ENCODE measurements around the gene TNPO3. TPM values are rescaled to one million over a fixed set of nuclear protein-coding genes. Genes with fewer than 3 reads are reported as not detected.

TNPO3 gene
- polyA plus RNA-seq, 1 donor from 2014 or later = 47.7 TPM

DNA sequence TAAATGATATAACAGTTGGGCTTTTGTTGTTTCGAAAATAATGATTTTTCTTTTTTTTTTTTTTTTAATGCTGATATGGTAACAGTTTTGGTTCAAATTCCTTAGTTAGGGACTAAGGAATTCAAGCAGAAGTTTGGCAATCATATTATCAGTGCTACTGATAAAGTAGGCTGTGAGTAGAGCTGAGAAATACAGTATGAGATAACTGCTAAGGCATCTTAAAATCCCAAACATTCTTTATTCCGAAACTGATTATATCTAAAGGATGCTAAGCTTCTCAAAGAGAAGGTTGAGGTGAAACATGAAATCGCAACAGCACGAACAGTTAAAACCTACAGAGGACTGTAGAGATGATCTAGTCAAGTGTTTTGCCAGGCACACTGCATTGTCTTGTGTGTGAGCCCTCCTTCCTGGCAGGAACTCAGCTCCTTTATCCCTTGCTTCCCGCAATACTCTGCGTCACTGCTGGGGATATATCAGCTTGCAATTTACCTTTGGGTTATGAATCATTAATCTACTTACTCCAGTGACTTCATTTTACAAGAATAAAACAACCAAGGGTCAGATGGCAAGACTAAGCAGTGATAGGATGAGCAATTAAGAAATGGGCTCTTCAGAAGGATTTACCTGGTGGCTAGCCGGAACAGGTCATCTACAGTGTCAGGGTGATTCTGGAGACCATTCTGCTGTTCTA lies 80.5 kb downstream of the TNPO3 start:
- no peaks in the 10 kb centered on the region for H3K79me2 ChIP-seq (replicated peaks; ENCODE audit: insufficient read depth, low read length)
- H4K20me1 ChIP-seq (ENCODE audit: insufficient read depth) = no peaks in the 10 kb centered on the region
- no peaks in the 10 kb centered on the region for H3K9me3 ChIP-seq (ENCODE audit: low read length)
- no peaks in the 10 kb centered on the region for H3K9me2 ChIP-seq (ENCODE audit: insufficient read depth, low read length)
- H3K9ac ChIP-seq (ENCODE audit: low read length) = no peak overlapping the region
- H3F3A ChIP-seq (ENCODE audit: insufficient read depth, low read length, poor library complexity, severe bottlenecking) = no peaks in the 10 kb centered on the region
- peaks cover 30% of the 10 kb centered on the region for H3K36me3 ChIP-seq (ENCODE audit: insufficient read depth, low read length)
- no peak overlapping the region for H3K27ac ChIP-seq (ENCODE audit: low read length)
- H3K4me2 ChIP-seq (ENCODE audit: low read length) = no peak overlapping the region
- no peaks in the 10 kb centered on the region for H3K27me3 ChIP-seq (ENCODE audit: insufficient read depth, low read depth, low read length)
- H3K4me3 ChIP-seq (ENCODE audit: low read length) = no peak overlapping the region
- no peak overlapping the region for H2AFZ ChIP-seq (ENCODE audit: low read depth, low read length)
- TF ChIP-seq TAF1 (IDR thresholded peaks at IDR 0.05; ENCODE audit: low read depth) = no peak
- no peak for TF ChIP-seq POLR2AphosphoS5 (IDR thresholded peaks at IDR 0.05)
- TF ChIP-seq, protein P1, sequence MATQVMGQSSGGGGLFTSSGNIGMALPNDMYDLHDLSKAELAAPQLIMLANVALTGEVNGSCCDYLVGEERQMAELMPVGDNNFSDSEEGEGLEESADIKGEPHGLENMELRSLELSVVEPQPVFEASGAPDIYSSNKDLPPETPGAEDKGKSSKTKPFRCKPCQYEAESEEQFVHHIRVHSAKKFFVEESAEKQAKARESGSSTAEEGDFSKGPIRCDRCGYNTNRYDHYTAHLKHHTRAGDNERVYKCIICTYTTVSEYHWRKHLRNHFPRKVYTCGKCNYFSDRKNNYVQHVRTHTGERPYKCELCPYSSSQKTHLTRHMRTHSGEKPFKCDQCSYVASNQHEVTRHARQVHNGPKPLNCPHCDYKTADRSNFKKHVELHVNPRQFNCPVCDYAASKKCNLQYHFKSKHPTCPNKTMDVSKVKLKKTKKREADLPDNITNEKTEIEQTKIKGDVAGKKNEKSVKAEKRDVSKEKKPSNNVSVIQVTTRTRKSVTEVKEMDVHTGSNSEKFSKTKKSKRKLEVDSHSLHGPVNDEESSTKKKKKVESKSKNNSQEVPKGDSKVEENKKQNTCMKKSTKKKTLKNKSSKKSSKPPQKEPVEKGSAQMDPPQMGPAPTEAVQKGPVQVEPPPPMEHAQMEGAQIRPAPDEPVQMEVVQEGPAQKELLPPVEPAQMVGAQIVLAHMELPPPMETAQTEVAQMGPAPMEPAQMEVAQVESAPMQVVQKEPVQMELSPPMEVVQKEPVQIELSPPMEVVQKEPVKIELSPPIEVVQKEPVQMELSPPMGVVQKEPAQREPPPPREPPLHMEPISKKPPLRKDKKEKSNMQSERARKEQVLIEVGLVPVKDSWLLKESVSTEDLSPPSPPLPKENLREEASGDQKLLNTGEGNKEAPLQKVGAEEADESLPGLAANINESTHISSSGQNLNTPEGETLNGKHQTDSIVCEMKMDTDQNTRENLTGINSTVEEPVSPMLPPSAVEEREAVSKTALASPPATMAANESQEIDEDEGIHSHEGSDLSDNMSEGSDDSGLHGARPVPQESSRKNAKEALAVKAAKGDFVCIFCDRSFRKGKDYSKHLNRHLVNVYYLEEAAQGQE (IDR thresholded peaks at IDR 0.05; ENCODE audit: borderline replicate concordance) = no peak
- TF ChIP-seq RAD21 (conservative IDR thresholded peaks at IDR 0.05) = no peak
- TF ChIP-seq EP300 (conservative IDR thresholded peaks at IDR 0.05; ENCODE audit: poor library complexity, severe bottlenecking) = no peak
- no peak for TF ChIP-seq MXI1 (conservative IDR thresholded peaks at IDR 0.05; ENCODE audit: poor library complexity, severe bottlenecking)
- TF ChIP-seq SMC3 (conservative IDR thresholded peaks at IDR 0.05; ENCODE audit: poor library complexity) = no peak

DNA sequence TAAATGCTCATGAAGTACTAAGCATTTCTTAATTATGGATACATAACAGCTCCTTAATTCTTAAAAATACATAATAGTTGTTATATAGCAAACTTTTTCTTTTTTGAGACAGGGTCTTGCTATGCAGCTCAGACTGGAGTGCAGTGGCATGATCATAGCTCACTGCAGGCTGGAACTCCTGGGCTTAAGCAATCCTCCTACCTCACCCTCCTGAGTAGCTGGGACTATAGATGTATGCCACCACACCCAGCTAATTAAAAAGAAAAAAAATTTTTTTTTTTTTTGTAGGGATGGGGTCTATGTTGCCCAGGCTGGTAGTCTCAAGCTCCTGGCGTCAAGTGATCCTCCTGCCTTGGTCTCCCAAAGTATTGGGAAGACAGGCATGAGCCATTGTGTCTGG lies 86.3 kb downstream of the TNPO3 start:
- Histone ChIP-seq H3F3A (ENCODE audit: insufficient read depth, low read length, poor library complexity, severe bottlenecking) (no peaks in the 10 kb centered on the region), H2AFZ (ENCODE audit: low read depth, low read length) (no peak overlapping the region), H3K4me3 (ENCODE audit: low read length) (no peak overlapping the region), H3K79me2 (replicated peaks; ENCODE audit: insufficient read depth, low read length) (no peaks in the 10 kb centered on the region), H3K36me3 (ENCODE audit: insufficient read depth, low read length) (peaks cover 27% of the 10 kb centered on the region), H3K9me2 (ENCODE audit: insufficient read depth, low read length) (no peaks in the 10 kb centered on the region), H4K20me1 (ENCODE audit: insufficient read depth) (no peaks in the 10 kb centered on the region), H3K27me3 (ENCODE audit: insufficient read depth, low read depth, low read length) (no peaks in the 10 kb centered on the region), H3K9me3 (ENCODE audit: low read length) (no peaks in the 10 kb centered on the region), H3K27ac (ENCODE audit: low read length) (no peak overlapping the region), H3K9ac (ENCODE audit: low read length) (no peak overlapping the region), H3K4me2 (ENCODE audit: low read length) (no peak overlapping the region)
- no peak for TF ChIP-seq POLR2AphosphoS5 (IDR thresholded peaks at IDR 0.05)
- TF ChIP-seq, protein P1 (IDR thresholded peaks at IDR 0.05; ENCODE audit: borderline replicate concordance) = no peak
- TF ChIP-seq EP300 (conservative IDR thresholded peaks at IDR 0.05; ENCODE audit: poor library complexity, severe bottlenecking) = no peak
- no peak for TF ChIP-seq SMC3 (conservative IDR thresholded peaks at IDR 0.05; ENCODE audit: poor library complexity)

Measured in neural cell (in vitro differentiated cells).